HG02870 (cell line): ENCODE data around the gene PLOD2.

Experiments
- ATAC-seq: cut with Tn5 transposase; IDR thresholded peaks from one replicate; pipeline ENCODE4 v1.9.1; 2021; ENCODE audit warnings: mild to moderate bottlenecking, moderate library complexity; ENCODE audit not compliant: unreplicated experiment

Gene PLOD2

DNA sequence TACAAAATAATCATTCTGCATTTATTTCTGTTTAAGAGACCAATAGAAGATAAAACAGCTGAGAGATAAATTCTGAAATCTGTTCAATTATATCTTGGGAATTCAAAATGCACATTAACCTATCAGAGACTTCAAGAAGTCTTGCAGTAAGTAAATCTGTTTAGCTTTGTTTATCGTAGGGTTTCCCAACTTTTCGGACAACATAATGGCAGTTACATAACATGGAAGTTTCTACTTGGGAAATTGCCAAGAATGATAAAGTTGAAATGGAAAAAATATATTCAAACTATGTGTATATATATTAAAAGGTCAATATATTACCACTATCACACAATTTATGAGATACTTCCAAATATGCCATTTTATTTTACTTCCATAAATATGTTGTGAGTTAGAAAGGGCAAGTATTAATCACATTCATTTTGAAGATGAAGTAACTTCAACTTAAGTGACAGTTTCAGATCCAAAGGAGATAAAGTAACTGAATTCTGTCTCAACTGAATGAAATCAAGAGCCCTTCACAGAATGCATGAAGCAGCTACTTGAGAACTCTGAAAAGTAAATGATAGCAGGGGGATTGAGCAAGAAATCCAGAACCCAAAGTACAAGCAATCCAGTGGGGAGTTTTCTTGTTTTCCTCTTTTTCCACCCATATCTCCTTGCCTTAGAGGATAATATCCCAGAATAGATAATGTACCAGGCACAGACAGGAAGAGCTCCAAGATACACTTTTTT lies 108.8 kb downstream of the PLOD2 start:
- no peak for ATAC-seq

DNA sequence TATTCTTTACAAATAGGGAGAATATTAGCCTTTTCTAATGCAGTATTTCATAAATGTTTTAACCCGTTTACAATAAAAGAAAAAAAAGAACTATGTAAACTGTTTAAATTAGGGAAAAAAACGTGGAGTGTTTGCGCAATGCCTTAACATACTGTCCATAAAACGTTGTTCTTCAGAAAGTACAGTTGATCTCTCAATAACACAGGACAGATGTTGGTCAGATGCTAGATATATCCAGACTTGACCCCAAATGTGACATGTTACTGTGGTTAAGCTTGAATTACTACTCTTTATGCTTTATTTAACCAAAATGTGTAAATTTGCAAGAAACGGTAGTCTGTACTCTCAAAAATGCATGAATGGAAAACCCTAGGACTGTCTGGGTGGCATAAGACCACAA lies 110.3 kb downstream of the PLOD2 start:
- no peak for ATAC-seq

DNA sequence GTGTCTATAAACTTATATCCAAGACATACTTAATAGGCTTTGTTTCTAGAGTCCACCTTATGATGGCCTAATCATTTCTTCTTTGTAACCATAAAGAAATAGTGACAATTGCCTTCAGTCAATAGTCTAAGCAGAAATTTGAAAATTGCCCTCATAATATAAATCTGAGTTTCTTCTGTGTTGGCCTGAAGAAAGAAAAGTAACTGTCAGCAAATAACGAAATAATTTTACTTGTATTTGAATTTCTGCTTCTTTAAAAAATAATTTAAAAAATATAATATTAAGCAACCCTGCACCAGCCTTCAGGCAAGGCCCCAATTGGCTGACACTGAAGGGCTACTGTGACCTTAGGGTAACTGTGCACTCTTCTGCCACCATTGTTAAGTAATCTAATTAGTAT lies 113.5 kb downstream of the PLOD2 start:
- ATAC-seq = no peak

DNA sequence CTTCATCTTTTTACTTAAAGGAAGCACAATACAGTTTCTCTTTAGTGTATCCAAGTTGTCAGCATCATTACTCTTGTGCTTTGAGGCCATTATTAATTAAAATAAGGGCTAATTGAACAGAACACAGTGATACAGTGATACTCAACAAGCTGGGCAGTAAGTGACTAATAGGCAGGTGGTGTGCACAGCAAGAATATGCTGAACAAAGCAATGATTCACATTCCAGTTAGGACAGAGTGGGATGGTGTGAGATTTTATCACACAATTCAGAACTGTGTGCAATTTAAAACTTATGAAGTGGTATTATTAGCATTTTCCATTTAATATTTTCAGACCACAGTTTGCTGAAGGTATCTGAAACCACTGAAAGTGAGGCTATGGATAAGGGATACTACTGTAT lies 116.9 kb downstream of the PLOD2 start:
- no peak for ATAC-seq

DNA sequence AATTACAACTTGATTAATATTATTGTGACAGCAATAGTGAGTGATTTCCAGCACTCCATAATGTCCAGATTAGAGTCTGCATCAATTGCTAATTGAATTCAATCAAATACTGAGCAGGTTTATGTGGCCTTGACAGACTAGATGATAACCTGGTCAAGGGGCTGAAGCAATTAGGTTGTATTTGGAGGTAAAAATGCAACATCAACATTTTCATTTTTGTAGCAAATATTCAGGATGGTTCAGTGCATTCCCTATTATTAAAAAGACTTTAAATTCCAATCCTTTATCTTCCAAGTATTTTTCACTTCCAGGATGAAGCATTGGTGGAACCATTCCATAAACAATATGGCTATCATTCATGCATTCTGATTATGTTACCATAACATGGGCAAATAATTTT lies 120.4 kb downstream of the PLOD2 start:
- ATAC-seq = no peak

DNA sequence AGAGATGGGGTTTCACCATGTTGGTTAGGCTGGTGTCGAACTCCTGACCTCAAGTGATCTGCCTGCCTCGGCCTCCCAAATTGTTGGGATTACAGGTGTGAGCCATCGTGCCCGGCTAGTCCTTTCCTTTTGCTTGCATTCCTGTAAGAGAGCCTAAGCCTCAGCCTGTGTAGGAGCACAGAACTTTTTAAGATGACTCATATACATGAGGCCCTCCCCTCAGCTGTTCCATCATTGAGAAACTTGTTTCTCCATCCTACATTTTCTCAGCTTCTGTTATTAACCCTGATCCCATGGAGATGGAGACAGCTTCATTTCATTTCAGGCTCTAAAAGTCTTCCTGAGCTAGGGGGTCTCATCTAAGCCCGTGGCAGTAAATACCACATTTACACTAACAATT lies 123.3 kb downstream of the PLOD2 start:
- ATAC-seq = no peak

DNA sequence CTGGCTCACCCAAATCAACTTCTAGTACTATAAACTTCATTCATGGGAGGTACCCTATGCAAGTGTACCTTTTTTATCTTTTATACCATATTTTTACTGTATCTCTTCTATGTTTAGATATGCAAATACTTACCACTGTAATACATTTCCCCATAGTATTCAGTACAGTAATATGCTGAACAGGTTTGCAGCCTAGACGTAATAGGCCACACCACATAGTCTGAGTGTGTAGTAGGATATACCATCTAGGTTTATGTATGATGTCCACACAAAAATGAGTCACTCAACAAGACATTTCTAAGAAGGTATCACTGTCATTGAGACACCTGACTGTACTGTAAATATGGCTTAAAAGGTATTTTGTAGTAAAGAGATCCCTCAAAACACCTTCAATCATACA lies 124.7 kb downstream of the PLOD2 start:
- no peak for ATAC-seq

DNA sequence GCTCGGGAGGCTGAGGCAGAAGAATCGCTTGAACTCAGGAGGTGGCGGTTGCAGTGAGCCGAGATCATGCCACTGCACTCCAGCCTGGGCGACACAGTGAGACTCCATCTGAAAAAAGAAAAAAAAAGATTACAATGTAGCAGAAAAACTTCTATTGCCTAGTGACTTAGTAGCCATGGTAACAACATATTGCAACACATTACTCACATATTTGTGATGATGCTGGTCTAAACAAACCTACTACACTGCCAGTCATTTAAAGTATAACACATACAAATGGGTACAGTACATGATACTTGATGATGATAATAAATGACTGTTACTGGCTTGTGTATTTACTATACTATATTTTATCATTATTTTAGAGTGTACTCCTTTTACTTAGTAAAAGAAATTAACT lies 125.6 kb downstream of the PLOD2 start:
- ATAC-seq = no peak

DNA sequence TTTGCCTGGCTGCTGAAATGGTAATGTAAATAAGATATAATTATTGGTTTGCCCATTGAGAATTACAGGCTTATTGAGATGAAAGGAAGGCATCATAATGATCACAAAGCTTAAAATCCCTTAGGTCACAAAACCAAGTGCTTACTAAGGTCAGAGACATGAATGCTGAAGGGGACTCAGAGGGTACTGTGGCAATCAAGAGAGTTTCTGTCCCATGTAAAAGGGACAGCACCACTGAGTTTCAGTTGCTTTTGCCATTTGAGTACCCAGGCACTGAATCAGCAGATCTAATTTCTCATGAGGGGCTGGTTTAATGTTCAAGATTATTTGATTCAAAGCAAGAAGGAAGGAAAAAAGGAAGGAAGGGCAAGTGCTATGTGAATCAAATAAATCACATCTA lies 127.0 kb downstream of the PLOD2 start:
- no peak for ATAC-seq

DNA sequence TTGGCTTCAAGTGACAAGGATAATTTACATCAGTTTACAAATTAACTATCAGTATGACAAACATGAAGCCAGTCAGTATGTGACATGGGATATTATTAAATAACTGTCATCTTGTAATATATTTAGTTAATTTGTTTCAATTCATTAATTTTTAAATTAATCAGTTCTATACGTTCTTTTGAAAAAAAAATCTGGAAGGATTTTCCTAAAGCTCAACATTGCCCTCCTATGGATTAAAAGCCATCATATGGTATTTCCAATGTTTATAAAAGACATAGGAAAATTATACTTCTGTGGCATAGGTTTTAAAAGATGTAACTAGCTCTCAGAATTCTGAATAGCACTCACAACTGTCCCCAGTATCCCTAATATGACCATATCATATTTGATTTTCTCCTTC lies 134.4 kb downstream of the PLOD2 start:
- no peak for ATAC-seq

DNA sequence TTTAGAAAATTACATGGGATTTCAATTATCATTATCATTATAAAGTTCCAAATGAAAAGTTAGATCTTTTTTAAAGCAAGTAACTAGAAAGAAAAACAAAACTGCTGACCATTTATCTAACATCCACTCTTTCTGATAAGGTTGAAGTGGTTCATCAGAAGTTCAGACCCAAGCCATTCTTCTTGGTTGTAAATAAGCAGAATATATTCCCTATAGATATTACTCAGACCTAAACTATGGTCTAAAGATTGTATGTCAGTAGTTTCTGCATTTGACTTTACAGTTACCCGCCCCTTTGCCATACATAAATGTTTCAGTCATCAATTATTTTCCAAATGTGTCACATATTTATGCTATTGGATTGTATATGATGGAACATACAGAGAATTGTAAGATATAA lies 136.7 kb downstream of the PLOD2 start:
- no peak for ATAC-seq

DNA sequence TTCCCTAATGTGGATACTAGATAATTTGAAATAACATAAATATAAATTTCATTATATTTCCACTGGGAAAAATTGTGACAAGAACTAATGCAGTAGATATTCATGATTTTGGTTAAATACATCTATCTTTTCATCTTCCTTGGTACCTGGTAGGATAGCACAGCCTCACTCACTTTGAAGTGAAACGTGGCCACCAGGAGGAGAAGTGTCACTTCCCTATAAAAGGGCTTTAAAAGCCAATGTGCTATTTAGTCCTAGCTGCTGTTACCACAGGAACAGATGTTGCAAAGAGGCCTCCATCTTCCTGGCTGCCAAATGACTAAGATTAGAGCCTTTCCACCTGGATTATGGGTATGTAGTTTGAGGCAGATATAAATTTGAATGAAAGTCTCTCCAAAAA lies 140.0 kb downstream of the PLOD2 start:
- no peak for ATAC-seq

DNA sequence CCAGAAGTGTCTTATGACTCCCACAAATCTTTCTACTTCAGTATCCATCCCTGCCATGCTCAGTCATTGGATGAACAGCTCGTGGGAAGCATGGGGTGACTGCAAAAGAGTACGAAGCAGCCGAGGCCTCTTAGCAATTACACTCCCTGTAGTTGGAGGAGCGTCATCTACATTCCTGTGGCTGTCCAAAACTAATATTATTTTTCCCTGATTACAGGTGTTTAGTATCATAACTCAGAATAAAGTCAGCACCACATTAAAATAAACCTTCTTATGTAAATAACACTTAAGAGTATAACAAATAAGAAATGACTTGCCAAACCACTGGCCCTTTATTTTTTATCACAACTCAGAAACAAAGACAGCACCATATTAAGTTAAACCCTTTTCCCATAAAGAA lies 141.5 kb downstream of the PLOD2 start:
- no peak for ATAC-seq
